K562 (cell line): ENCODE data around the gene PPIP5K2. TPM values are rescaled to one million over a fixed set of nuclear protein-coding genes. Genes with fewer than 3 reads are reported as not detected.

Experiments
- ATF2 ChIP-seq: sonication (generic); formaldehyde crosslinking; IDR thresholded peaks from 2 replicates; pipeline ENCODE4 v1.8.1; 2022; ENCODE audit warnings: missing genetic modification reagents
- CBFB ChIP-seq: sonication (generic); formaldehyde crosslinking; IDR thresholded peaks from 2 replicates; pipeline ENCODE4 v1.4.0; 2020; ENCODE audit warnings: mild to moderate bottlenecking, missing genetic modification reagents
- CBX8 ChIP-seq: fragments of 200-600 bp; sonication (generic); IDR thresholded peaks from 2 replicates; pipeline ENCODE4 v1.6.1; 2012; ENCODE audit warnings: borderline replicate concordance, mixed run types, low read depth, mild to moderate bottlenecking, moderate library complexity, mixed read lengths, low read length, control low read depth, inconsistent platforms; ENCODE audit not compliant: poor library complexity, severe bottlenecking; ENCODE audit errors: extremely low read depth
- DLX4 ChIP-seq: fragments of 250-450 bp; sonication (Bioruptor Pico); IDR thresholded peaks from 2 replicates; pipeline ENCODE4 v1.6.1; 2021; ENCODE audit warnings: mild to moderate bottlenecking
- FIP1L1 ChIP-seq: fragments of 200-400 bp; formaldehyde crosslinking; IDR thresholded peaks from 2 replicates; pipeline ENCODE4 v1.6.1; 2018; ENCODE audit warnings: mild to moderate bottlenecking, low read depth, low read length; ENCODE audit not compliant: poor library complexity, severe bottlenecking
- FOXJ2 ChIP-seq: fragments of 200-800 bp; sonication (Bioruptor generic); IDR thresholded peaks from 2 replicates; pipeline ENCODE4 v1.6.1; 2016; ENCODE audit warnings: missing genetic modification characterization, missing compliant biosample characterization
- MTF1 ChIP-seq: fragments of 250-450 bp; sonication (Bioruptor Pico); IDR thresholded peaks from 2 replicates; pipeline ENCODE4 v1.9.0; 2021; ENCODE audit warnings: moderate library complexity, mild to moderate bottlenecking, inconsistent platforms, borderline replicate concordance
- NFRKB ChIP-seq: fragments of 450-650 bp; IDR thresholded peaks from 2 replicates; pipeline ENCODE4 v1.6.1; 2016; ENCODE audit warnings: low read depth
- SFPQ ChIP-seq: fragments of 200-400 bp; formaldehyde crosslinking; IDR thresholded peaks from 2 replicates; pipeline ENCODE4 v1.6.1; 2017; ENCODE audit warnings: mild to moderate bottlenecking, low read depth, low read length, moderate library complexity
- SRSF7 ChIP-seq: fragments of 200-400 bp; formaldehyde crosslinking; optimal IDR thresholded peaks from 2 replicates; pipeline ENCODE3; 2017; ENCODE audit warnings: mild to moderate bottlenecking, low read depth, low read length
- TRIM28 ChIP-seq: fragments of 450-650 bp; IDR thresholded peaks from 2 replicates; pipeline ENCODE4 v1.6.1; 2017
- TSHZ1 ChIP-seq: fragments of 250-450 bp; sonication (Bioruptor Pico); IDR thresholded peaks from 2 replicates; pipeline ENCODE4 v1.4.0; 2020; ENCODE audit warnings: mild to moderate bottlenecking, moderate library complexity
- ZNF589 ChIP-seq: fragments of 200-800 bp; sonication (Bioruptor generic); IDR thresholded peaks from 2 replicates; pipeline ENCODE4 v1.6.1; 2016; ENCODE audit warnings: low read depth, missing genetic modification characterization, missing compliant biosample characterization
- ZNF655 ChIP-seq: fragments of 250-450 bp; sonication (Bioruptor Pico); IDR thresholded peaks from 2 replicates; pipeline ENCODE4 v1.5.0; 2021
- polyA plus RNA-seq, 8 experiments: library from polyadenylated mRNA; depleted of rRNA in 4 of 8; stranded (reverse) in 5 of 8; unstranded in 3 of 8; fragments of >200 nt; fragmentation: Nextera tagmentation in 2 of 8; fragmentation: Illumina TruSeq in 1 of 8; extraction: Ambion mirVana in 2 of 8; extraction: Trizol in 1 of 8; gene quantifications; 2 replicates each; pipeline versions ENCODE4 v1.2.1 to v1.2.3, GENCODE V29; 2011 to 2014; ENCODE audit warnings: inconsistent platforms in 1 of 8, missing spikeins in 1 of 8
- total RNA-seq, 7 experiments: library from RNA; depleted of rRNA in 6 of 7; stranded (reverse); fragments of >200 nt in 6 of 7; fragmentation: Illumina TruSeq in 2 of 7; extraction: Trizol in 2 of 7; gene quantifications; 2 replicates each; pipeline versions ENCODE4 v1.2.1 to v1.2.3, GENCODE V29; 2011 to 2021; ENCODE audit warnings: low replicate concordance in 1 of 7

PPIP5K2 gene
- total and polyA plus RNA-seq, 9 of the 15 experiments (the other 6 are each of a cell fraction or from before 2014, with no cell fraction given) = 39.4 to 150 (median 99.1) TPM

GRCh38 chr5:103119765-103120606 is at the start of gene PPIP5K2, which contains the start of gene GIN1 (continued):
- TF ChIP-seq ZNF655 = no peak
- no peak for TF ChIP-seq SRSF7
- no peak for TF ChIP-seq DLX4 (CRISPR knock-in tag)
- TF ChIP-seq TRIM28 = peak; percentile 75
- TF ChIP-seq FIP1L1 = no peak
- TF ChIP-seq ZNF589 (CRISPR knock-in tag) = no peak; the same call in 1 of the 2 replicates
- TF ChIP-seq NFRKB = peak; percentile 89
- TF ChIP-seq SFPQ = no peak
- TF ChIP-seq ATF2 (CRISPR knock-in tag) = no peak
- no peak for TF ChIP-seq CBX8
- TF ChIP-seq CBFB = no peak
- no peak for TF ChIP-seq TSHZ1 (CRISPR knock-in tag)
- no peak; the same call in 1 of the 2 replicates for TF ChIP-seq FOXJ2 (tag)
- no peak for TF ChIP-seq MTF1 (CRISPR knock-in tag)
